Duodenal mucosa (tissue), 2 donors: Measurements from ENCODE around the gene JPT2.

ENCODE experiments used
- H3K27ac ChIP-seq: one replicate; pipeline ENCODE4 v1.7.0; 2013; ENCODE audit warnings: low read depth, low read length
- H3K27me3 ChIP-seq, 2 donors: one replicate each; pipeline ENCODE4 v1.7.0; 2013; ENCODE audit warnings: low read length in 2 of 2, control low read depth in 1 of 2; ENCODE audit not compliant: insufficient read depth in 2 of 2, control insufficient read depth in 1 of 2
- H3K36me3 ChIP-seq, 2 donors: one replicate each; pipeline ENCODE4 v1.7.0; 2013; ENCODE audit warnings: low read length in 2 of 2, control low read depth in 1 of 2; ENCODE audit not compliant: insufficient read depth in 2 of 2, control insufficient read depth in 1 of 2
- H3K4me1 ChIP-seq, 2 donors: one replicate each; pipeline ENCODE4 v1.7.0; 2013; ENCODE audit warnings: low read length in 2 of 2, control low read depth in 1 of 2; ENCODE audit not compliant: insufficient read depth in 2 of 2, control insufficient read depth in 1 of 2
- H3K4me3 ChIP-seq, 2 donors: one replicate each; pipeline ENCODE4 v1.7.0; 2013; ENCODE audit warnings: low read length in 2 of 2, low read depth in 1 of 2
- H3K9ac ChIP-seq, 2 donors: one replicate each; pipeline ENCODE4 v1.7.0; 2013; ENCODE audit warnings: low read length in 2 of 2, low read depth in 1 of 2
- H3K9me3 ChIP-seq, 2 donors: one replicate each; pipeline ENCODE4 v1.7.0; 2013; ENCODE audit warnings: low read length in 2 of 2, control low read depth in 1 of 2; ENCODE audit not compliant: control insufficient read depth in 1 of 2

JPT2 gene

DNA sequence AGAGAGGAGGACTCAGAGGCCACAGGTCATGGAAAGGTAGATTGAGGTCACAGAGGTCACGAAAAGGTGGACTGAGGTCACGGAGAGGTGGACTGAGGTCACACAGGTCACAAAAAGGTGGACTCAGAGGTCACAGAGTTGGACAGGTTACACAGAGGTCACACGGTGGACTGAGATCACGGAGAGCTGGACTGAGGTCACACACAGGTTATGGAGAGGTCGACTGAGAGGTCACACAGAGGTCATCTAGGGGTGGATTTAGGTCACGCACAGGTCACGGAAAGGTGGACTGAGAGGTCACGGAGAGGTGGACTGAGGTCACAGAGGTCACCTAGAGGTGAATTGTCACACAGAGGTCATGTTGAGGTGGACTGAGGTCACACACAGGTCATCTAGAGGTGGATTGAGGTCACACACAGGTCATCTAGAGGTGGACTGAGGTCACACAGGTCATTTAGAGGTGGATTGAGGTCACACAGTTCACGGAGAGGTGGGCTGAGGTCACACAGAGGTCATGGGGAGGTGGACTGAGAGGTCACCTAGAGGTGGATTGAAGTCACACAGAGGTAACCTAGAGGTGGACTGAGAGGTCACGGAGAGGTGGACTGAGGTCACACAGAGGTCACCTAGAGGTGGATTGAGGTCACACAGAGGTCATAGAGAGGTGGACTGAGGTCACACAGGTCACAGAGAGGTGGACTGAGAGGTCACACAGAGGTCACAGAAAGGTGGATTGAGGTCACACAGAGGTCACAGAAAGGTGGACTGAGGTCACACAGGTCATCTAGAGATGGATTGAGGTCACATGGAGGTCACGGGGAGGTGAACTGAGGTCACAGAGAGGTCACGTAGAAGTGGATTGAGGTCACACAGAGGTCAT is 26.7 kb upstream of the JPT2 start:
- H3K27ac ChIP-seq = no peak overlapping the region
- H3K9ac ChIP-seq = no peak overlapping the region
- H3K4me3 ChIP-seq = no peak overlapping the region
- H3K27me3 ChIP-seq = no peaks in the 10 kb centered on the region
- peaks cover 31 to 60% of the 10 kb centered on the region in 2 donors for H3K36me3 ChIP-seq
- no peaks in the 10 kb centered on the region for H3K9me3 ChIP-seq
- H3K4me1 ChIP-seq = peaks cover 0 to 3% of the 10 kb centered on the region in 2 donors

DNA sequence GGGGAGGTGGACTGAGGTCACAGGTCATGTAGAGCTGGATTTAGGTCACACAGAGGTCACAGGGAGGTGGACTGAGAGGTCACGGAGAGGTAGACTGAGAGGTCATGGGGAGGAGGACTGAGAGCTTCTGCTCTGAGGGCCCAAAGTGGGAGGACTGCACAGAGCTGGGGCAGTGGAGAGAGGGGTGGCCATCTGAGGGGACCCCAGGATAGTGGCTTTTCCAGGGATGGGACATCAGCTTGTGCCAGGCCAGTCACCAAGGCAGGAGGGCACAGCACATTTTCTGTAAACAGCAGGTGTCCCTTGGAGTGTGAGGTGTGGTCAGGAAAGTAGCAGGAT is 26.1 kb upstream of the JPT2 start:
- Histone ChIP-seq H3K9ac (no peak overlapping the region), H3K36me3 (peaks cover 31 to 59% of the 10 kb centered on the region in 2 donors)

DNA sequence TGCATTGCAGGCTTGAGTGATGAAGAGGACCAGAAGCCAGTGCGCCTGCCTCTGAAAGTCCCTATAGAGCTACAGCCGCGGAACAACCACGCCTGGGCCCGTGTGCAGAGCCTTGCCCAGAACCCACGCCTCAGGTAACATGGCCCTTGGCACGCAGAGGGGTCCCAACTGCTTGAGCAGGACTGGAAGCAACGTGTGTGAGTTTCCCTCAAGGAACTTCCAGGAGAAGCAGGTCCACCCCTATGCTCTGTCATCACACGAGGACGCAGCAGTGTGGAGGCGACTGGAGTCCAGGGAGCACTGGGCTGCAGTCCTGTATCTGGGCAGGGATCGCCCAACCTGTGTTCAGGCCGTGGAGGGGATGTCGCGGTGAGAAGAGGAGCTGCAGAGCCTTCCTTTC is 25.1 kb upstream of the JPT2 start:
- no peaks in the 10 kb centered on the region for H3K27me3 ChIP-seq
- H3K9ac ChIP-seq = no peak overlapping the region
- no peaks in the 10 kb centered on the region for H3K9me3 ChIP-seq
- H3K36me3 ChIP-seq = peaks cover 31 to 68% of the 10 kb centered on the region in 2 donors
- no peak overlapping the region for H3K4me3 ChIP-seq
- no peak overlapping the region for H3K27ac ChIP-seq
- H3K4me1 ChIP-seq = peaks cover 0 to 3% of the 10 kb centered on the region in 2 donors

More for the DNA sequence above, 26.1 kb upstream of the JPT2 start:
- Histone ChIP-seq H3K27me3 (no peaks in the 10 kb centered on the region), H3K27ac (no peak overlapping the region), H3K4me3 (no peak overlapping the region), H3K4me1 (peaks cover 0 to 3% of the 10 kb centered on the region in 2 donors), H3K9me3 (no peaks in the 10 kb centered on the region)

DNA sequence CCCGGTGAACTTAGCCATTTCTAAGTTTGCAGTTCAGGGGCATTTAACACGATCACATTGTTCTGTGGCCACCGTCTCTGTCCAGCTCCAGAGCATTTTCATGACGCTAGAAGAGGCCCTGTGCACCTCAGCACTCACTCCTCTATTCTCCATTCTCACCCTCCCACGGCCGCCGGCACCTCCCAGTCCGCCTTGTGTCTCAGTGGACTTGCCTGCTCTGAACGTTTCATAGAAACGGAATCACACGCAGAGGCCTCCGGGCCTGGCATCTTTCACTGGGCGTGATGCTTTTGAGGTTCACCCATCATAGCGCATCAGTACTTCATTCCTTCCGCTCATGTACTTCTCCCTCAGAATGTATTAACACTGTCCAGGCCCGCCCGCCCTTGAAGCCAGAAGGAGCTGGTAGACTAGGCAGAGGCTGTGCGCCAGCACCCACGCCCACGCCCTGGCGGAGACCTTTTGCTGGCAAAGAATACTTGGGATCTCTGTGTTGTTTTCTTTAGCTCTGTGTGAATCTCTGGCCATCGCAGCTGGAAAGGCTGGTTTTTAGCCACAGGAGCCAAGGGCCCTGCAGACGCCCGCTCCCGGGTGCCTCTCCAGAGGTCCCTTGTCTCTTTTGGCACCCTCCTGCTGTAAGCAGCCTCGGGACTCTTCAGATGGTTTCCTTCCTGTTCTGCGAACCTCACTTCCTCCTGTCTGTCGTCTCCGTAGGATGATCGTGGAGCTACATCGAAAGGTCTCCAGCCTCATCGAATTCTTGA is 23.4 kb upstream of the JPT2 start:
- no peaks in the 10 kb centered on the region for H3K9me3 ChIP-seq
- no peak overlapping the region for H3K4me3 ChIP-seq
- H3K27me3 ChIP-seq = no peaks in the 10 kb centered on the region
- no peak overlapping the region for H3K27ac ChIP-seq
- peaks cover 0 to 3% of the 10 kb centered on the region in 2 donors for H3K4me1 ChIP-seq
- H3K9ac ChIP-seq = no peak overlapping the region
- peaks cover 32 to 82% of the 10 kb centered on the region in 2 donors for H3K36me3 ChIP-seq

DNA sequence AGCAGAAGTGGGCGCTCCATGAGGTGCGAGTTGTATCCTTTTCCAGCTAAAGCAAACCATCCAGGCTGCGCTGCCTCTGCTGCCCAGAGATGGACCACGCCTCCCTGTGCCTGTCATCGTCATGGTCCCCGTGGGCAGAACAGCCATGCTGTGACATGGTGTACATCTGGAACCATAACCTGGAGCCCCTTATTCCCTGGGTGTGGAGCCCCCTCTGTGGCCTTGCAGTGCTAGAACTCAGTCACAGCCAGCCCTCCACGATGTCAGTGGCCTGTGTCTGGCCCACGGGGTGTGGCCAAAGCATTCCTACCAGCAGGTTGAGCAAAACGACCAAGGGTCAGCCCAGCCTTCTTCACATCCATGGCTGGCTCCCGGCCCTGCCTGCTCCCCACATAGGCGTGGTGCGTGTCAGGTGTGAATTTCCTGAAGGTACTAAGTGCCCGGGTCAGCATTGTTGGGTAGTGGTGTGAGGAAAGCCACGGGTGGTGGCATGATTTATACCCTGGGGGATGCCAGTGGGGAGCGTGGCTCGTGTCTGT is 22.7 kb upstream of the JPT2 start:
- Histone ChIP-seq H3K27ac (no peak overlapping the region), H3K4me1 (peaks cover 0 to 3% of the 10 kb centered on the region in 2 donors), H3K9ac (no peak overlapping the region), H3K36me3 (peaks cover 38 to 88% of the 10 kb centered on the region in 2 donors), H3K4me3 (no peak overlapping the region), H3K9me3 (no peaks in the 10 kb centered on the region), H3K27me3 (no peaks in the 10 kb centered on the region)

DNA sequence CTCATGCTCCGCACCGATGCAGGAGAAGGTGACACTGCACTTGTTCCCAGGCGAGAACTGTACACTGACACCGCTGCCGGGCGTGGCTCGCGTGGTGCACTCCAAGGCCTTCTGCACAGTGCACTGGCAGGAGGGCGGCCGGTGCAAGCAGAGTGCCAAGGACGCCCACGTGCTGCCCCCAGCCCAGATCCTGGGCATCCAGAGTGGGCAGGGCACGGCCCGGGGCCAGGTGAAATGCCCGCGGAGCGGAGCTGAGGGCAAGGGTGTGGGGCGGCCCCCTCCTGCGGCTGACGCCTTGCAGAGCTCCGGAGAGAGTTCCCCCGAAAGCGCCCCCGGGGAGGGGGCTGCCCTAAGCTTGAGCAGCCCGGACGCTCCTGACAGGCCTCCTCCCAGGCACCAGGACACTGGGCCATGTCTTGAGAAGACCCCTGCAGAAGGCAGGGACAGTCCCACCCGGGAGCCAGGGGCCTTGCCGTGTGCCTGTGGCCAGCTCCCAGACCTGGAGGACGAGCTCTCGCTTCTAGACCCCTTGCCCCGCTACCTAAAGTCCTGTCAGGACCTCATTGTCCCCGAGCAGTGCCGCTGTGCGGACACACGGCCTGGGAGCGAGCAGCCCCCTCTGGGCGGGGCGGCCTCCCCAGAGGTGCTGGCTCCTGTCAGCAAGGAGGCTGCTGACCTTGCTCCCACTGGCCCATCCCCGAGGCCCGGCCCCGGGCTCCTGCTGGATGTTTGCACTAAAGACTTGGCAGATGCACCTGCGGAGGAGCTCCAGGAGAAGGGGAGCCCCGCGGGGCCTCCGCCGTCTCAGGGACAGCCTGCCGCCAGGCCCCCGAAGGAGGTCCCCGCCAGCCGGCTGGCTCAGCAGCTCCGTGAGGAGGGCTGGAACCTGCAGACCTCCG is 21.9 kb upstream of the JPT2 start:
- Histone ChIP-seq H3K4me1 (peaks cover 0 to 3% of the 10 kb centered on the region in 2 donors), H3K27me3 (no peaks in the 10 kb centered on the region), H3K9ac (no peak overlapping the region), H3K4me3 (no peak overlapping the region), H3K36me3 (peaks cover 38 to 88% of the 10 kb centered on the region in 2 donors), H3K9me3 (no peaks in the 10 kb centered on the region), H3K27ac (no peak overlapping the region)

DNA sequence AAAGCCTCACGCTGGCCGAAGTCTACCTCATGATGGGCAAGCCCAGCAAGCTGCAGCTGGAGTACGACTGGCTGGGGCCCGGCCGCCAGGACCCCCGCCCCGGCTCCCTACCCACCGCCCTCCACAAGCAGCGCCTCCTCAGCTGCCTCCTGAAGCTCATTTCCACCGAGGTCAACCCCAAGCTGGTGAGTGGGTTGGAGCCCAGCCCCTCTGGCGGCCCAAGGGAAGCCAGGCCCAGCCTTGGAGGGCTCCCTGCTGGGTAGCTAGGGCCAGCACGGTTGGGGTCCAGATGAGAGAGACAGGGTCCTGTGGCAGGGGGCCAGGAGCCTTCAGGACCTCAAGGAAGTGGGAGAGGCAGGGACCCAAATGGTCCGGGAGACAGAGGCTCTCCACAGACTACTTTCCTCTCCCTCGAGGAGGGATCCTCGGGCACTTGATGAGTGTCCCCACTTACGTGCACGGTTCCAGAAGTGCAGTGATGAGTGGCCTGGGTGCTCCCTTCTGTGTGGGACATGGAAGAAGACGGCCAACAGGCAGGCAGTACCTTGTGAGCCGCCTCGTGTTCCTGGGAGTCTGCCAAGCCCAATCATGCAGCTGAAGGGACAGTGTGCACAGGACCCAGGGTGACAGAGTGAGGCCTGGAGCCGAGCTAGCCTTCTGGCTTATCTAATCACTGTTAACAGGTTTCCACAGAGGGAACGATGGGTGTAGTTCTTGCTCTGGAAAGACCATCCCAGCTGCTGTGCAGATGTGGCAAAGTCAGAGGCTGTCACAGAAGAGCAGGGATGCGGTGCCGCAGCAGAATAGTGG is 21.1 kb upstream of the JPT2 start:
- Histone ChIP-seq H3K9ac (no peak overlapping the region), H3K9me3 (no peaks in the 10 kb centered on the region), H3K4me1 (peaks cover 0 to 3% of the 10 kb centered on the region in 2 donors), H3K27ac (no peak overlapping the region), H3K36me3 (peaks cover 38 to 84% of the 10 kb centered on the region in 2 donors), H3K4me3 (no peak overlapping the region), H3K27me3 (no peaks in the 10 kb centered on the region)

DNA sequence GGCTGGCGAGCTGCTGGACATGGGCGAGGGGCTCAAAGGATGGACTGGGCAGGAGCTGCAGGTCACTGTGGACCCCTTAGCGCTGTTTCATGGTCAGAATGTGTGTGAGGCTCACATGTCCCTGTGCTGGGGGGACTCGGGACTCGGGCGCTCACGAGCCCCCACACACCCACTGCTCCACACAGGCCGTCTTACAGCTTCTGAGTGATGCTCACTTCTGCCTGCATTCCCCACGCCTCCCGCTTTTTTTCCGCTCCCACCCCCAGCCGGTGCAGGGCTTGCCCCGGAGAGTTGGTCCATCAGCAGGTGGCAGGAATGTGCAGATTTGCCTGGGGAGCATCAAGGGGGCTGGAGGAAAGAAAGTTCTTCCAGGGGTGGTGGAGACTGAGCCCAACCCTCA is 20.2 kb upstream of the JPT2 start:
- H3K27me3 ChIP-seq = no peaks in the 10 kb centered on the region
- H3K9me3 ChIP-seq = no peaks in the 10 kb centered on the region
- peaks cover 0 to 3% of the 10 kb centered on the region in 2 donors for H3K4me1 ChIP-seq
- H3K36me3 ChIP-seq = peaks cover 38 to 84% of the 10 kb centered on the region in 2 donors
- no peak overlapping the region for H3K4me3 ChIP-seq
- H3K9ac ChIP-seq = no peak overlapping the region
- no peak overlapping the region for H3K27ac ChIP-seq

DNA sequence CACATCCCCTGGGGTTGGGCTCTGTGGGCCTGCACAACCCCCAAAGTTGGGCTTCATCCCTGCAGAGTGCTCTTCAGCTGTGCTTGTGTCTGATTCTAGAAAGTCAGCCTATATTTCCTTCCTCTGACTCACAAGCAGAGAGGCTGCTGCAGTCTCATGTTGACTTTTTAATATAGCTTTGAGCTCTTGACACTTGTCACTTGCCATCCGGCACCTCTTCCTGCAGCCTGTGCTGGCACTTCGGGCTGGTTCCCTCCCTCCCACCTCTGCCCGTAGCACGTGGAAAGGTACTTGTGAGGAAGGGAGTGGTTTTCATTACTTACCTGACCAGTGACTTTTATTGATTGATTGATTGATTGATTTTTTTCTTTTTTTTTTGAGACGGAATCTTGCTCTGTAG is 19.0 kb upstream of the JPT2 start:
- Histone ChIP-seq H3K9me3 (no peaks in the 10 kb centered on the region), H3K36me3 (peaks cover 37 to 89% of the 10 kb centered on the region in 2 donors), H3K4me1 (peaks cover 0 to 3% of the 10 kb centered on the region in 2 donors), H3K27ac (no peak overlapping the region), H3K27me3 (no peaks in the 10 kb centered on the region), H3K9ac (no peak overlapping the region), H3K4me3 (no peak overlapping the region)
